Epidermal melanocyte (primary cell): ENCODE measurements around the gene NOC2L.
A peak's percentile ranks its signal among the peaks of the same experiment; 100 is the strongest.

Experiments used
- DNase-seq: peaks from one replicate; pipeline ENCODE4 v3.0.0; 2011; ENCODE audit warnings: low spot score; ENCODE audit not compliant: insufficient read length

NOC2L gene

GRCh38 chr1:916173-917075, 42.6 kb downstream of the NOC2L start:
- DNase-seq, result no peak

GRCh38 chr1:915295-916172, 43.5 kb downstream of the NOC2L start:
- DNase-seq, result no peak

- DNase-seq, result no peak
Measured at GRCh38 chr1:914891-915280, 44.2 kb downstream of the NOC2L start.

GRCh38 chr1:914131-914890, 44.7 kb downstream of the NOC2L start:
- DNase-seq, result no peak

GRCh38 chr1:913491-914130, 45.4 kb downstream of the NOC2L start:
- no peak for DNase-seq

GRCh38 chr1:912740-913301, 46.2 kb downstream of the NOC2L start:
- peak; percentile 15 for DNase-seq

GRCh38 chr1:911875-912739, 46.9 kb downstream of the NOC2L start:
- peak; percentile 13 for DNase-seq

GRCh38 chr1:910881-911721, 48.0 kb downstream of the NOC2L start:
- DNase-seq, result peak; percentile 12

GRCh38 chr1:910311-910880, 48.7 kb downstream of the NOC2L start:
- peak; percentile 13 for DNase-seq

GRCh38 chr1:909861-910310, 49.2 kb downstream of the NOC2L start:
- no peak for DNase-seq

GRCh38 chr1:908661-909060, 50.4 kb downstream of the NOC2L start:
- no peak for DNase-seq

GRCh38 chr1:907611-908451, 51.2 kb downstream of the NOC2L start:
- DNase-seq, result peak; percentile 11

- DNase-seq, result peak; percentile 14
Measured at GRCh38 chr1:906600-907420, 52.2 kb downstream of the NOC2L start.

GRCh38 chr1:905811-906599, 53.1 kb downstream of the NOC2L start:
- peak; percentile 11 for DNase-seq

GRCh38 chr1:905071-905749, 53.8 kb downstream of the NOC2L start:
- DNase-seq, result peak; percentile 12
